ENCODE results near the gene BCL2L13.

- TF ChIP-seq EZH2 (IDR thresholded peaks at IDR 0.05; ENCODE audit: borderline replicate concordance): no peak
- TF ChIP-seq CTCF (IDR thresholded peaks at IDR 0.05; ENCODE audit: poor library complexity): no peak
Observed at GRCh38 chr22:17705546-17705945, 67.0 kb downstream of the BCL2L13 start.

Data from hepatocyte (in vitro differentiated cells).